RWPE2 (cell line): Measurements from ENCODE around the gene GTF2H2.
A peak's percentile ranks its signal among the peaks of the same experiment; 100 is the strongest.
"Not testable (repeated sequence)": the region's sequence is repeated elsewhere in the genome, so short reads cannot be mapped to it uniquely, and the experiment has no call there.

ENCODE experiments used
- ATAC-seq: fragments of 200-7000 bp; cut with Tn5 transposase; 3 replicates; pipeline ENCODE4 v1.9.1; 2021; ENCODE audit warnings: low read depth
- DNase-seq: peaks from one replicate; pipeline ENCODE4 v3.0.0-alpha.2; 2020; ENCODE audit warnings: low spot score
- H3K27ac ChIP-seq: fragments of 450-650 bp; 2 replicates; pipeline ENCODE4 v1.5.1; 2017; ENCODE audit warnings: mild to moderate bottlenecking; ENCODE audit not compliant: poor library complexity, severe bottlenecking
- H3K27me3 ChIP-seq: fragments of 250-450 bp; sonication (Bioruptor Pico); 2 replicates; pipeline ENCODE4 v1.5.1; 2021; ENCODE audit warnings: mild to moderate bottlenecking, moderate library complexity; ENCODE audit not compliant: insufficient read depth, poor library complexity, severe bottlenecking
- H3K36me3 ChIP-seq: fragments of 250-450 bp; sonication (Bioruptor Pico); 2 replicates; pipeline ENCODE4 v1.5.1; 2020; ENCODE audit warnings: low read depth, mild to moderate bottlenecking, moderate library complexity
- H3K4me1 ChIP-seq: fragments of 250-450 bp; sonication (Bioruptor Pico); 2 replicates; pipeline ENCODE4 v1.5.1; 2021; ENCODE audit warnings: mild to moderate bottlenecking, moderate library complexity; ENCODE audit not compliant: insufficient read depth, poor library complexity, severe bottlenecking
- H3K4me3 ChIP-seq: fragments of 250-450 bp; sonication (Bioruptor Pico); 2 replicates; pipeline ENCODE4 v1.5.1; 2021; ENCODE audit warnings: mild to moderate bottlenecking, moderate library complexity; ENCODE audit not compliant: severe bottlenecking
- H3K9me3 ChIP-seq: fragments of 250-450 bp; sonication (Bioruptor Pico); 2 replicates; pipeline ENCODE4 v1.5.1; 2021; ENCODE audit warnings: mild to moderate bottlenecking, moderate library complexity; ENCODE audit not compliant: severe bottlenecking

GTF2H2 gene

DNA sequence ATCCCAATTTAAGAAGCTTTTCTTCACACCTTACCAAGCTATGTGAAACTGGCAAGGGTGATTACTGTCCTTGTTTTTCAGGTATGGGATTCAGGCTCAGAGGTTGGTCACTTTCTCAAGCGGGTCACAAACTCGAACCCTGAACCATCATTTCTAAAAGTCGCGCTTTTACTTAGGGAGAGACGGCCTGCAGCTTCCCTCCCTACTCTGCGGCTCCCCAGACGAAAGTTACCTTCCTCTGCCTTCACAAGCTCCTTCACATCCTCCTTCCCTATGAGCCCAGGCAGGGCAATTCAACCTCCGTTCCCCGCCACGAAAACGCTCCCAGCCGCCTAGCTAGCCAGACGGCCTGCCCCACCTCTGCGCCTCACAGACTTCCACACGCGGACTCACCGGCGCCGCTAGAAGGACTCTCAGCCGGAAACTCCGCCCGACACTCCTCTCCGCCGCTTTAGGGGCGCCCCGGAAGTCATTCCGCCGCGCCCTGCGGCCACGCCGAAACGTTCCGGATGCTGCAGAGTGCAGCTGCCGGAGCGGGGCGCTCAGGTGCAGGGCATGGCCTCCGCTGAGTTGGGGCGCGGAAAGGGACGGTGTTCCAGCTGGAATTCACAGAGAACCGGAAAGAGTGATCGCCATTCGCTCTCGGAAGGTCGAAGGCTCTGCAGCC lies at the start of gene GTF2H2:
GTF2H2 (minus strand) TSS at position 415 of the 667 bp plus-strand sequence. CDS start 4,913 bp downstream, outside the sequence.
- H3K27ac ChIP-seq, H3K4me3 ChIP-seq, H3K36me3 ChIP-seq, H3K4me1 ChIP-seq, DNase-seq, H3K27me3 ChIP-seq, H3K9me3 ChIP-seq: not testable (repeated sequence)
- peak; percentile 99 for ATAC-seq

DNA sequence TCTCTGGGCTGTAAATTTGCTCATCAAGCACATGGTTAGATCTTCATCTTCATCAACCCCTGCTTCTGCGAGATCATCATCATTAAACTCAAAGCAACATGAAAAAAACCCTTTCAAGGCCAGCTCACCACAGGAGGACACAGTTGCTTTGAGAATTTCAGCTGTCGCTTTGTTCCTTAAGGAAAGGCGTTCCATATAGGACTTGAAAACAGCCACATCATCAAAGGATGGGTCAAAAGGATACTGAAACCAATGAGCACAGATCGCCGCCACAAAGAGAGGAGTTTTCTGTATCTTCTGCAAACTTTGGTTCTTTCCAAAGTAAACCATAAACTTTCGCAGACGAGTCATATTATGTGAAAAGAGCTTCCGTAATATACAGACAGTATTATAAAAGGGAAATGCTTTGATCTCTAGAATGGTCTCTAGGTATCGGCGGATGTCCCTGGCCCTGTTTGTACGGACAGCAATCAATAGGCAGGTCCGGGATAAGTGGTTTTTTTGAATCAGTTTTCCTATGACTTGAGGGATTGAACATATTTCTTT lies 42.3 kb upstream of the GTF2H2 start:
- not testable (repeated sequence) for ATAC-seq, H3K4me3 ChIP-seq, H3K36me3 ChIP-seq, H3K27me3 ChIP-seq, H3K9me3 ChIP-seq, DNase-seq, H3K27ac ChIP-seq, H3K4me1 ChIP-seq

DNA sequence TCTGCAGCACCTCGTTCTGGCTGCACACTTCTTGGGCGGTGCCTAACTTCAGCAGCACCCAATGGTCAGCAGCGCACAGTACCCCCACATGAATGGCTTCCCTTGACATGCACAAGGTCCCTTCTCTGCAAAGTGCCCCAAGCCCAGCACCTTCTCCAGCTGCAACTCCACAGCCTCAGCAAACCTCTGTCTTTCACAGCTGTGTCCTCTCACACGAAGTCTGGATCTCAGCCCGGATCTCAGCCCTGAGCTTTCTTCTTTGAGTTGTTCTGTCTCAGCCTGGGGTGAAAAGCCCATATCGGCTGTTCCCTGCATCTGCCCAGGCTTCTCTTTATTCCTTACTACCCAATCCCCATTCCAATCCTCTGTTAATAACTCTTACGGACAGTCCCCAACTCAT lies 32.5 kb upstream of the GTF2H2 start:
- H3K4me3 ChIP-seq, H3K27me3 ChIP-seq, H3K4me1 ChIP-seq, H3K27ac ChIP-seq, H3K9me3 ChIP-seq, H3K36me3 ChIP-seq, DNase-seq, ATAC-seq: not testable (repeated sequence)

DNA sequence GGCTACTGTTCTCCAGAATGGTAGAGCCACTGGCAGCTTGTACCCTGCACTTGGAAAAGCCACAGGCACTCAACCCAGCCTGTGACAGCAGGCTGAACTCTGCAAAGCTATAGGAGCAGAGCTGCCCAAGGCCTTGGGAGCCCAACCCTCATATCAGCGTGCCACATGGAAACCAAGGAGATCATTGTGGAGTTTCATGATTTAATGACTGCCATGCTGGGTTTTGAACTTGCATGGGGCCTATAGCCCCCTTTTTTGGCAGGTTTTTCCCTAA lies 30.4 kb upstream of the GTF2H2 start:
- H3K36me3 ChIP-seq, H3K4me1 ChIP-seq, H3K9me3 ChIP-seq, ATAC-seq, DNase-seq, H3K27me3 ChIP-seq, H3K4me3 ChIP-seq, H3K27ac ChIP-seq: not testable (repeated sequence)

DNA sequence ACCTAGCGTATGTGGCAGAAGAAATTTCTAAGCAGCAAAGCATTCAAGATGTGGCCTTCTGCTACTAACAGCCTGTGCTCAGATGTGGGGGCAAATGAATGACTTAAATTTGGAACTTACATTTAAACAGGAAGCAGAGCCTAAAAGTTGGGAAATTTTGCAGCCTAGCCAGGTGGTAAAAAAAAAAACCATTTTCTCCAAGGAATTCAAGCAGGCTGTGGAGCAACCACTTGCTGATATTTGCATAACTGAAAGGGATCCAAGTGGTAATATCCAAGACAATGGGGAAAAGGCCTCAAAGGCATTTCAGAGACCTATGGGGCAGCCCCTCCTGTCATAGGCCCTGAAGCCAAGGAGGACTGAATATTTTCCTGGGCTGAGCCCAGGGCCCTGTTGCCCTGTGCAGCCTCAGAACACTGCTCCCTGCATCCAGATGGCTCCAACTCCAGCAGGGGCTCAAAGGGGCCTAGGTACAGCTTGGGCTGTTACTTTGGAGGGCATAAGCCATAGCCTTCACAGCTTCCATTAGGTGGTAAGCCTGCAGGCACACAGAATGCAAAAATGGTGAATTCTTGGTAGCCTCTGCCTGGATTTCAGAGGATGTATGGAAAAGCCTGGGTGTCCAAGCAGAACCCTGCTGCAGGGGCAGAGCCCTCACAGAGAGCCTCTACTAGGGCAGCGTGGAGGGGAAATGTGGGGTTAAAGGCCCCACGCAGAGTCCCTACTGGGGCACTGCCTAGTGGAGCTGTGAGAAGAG lies 29.9 kb upstream of the GTF2H2 start:
- H3K27me3 ChIP-seq, H3K4me1 ChIP-seq, H3K36me3 ChIP-seq, ATAC-seq, H3K27ac ChIP-seq, H3K4me3 ChIP-seq, H3K9me3 ChIP-seq: not testable (repeated sequence)
- DNase-seq: peak; percentile 47

DNA sequence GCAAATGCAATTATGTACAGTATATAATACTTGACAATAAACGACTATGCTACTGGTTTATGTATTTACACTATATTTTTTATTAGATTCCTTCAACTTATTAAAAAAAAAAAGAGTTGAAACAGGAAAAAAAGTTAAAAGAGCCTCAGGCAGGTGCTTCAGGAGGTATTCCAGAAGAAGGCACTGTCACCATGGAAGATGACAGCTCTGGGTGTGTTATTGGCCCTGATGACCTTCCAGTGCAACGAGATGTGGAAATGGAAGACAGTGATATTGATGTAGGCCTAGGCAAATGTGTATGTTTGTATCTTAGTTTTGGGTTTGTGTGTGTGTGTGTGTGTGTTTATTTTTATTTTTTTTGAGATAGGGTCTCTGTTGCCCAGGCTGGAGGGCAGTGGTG lies 22.3 kb upstream of the GTF2H2 start:
- not testable (repeated sequence) for ATAC-seq, DNase-seq, H3K36me3 ChIP-seq, H3K27ac ChIP-seq, H3K27me3 ChIP-seq, H3K4me3 ChIP-seq, H3K4me1 ChIP-seq, H3K9me3 ChIP-seq

DNA sequence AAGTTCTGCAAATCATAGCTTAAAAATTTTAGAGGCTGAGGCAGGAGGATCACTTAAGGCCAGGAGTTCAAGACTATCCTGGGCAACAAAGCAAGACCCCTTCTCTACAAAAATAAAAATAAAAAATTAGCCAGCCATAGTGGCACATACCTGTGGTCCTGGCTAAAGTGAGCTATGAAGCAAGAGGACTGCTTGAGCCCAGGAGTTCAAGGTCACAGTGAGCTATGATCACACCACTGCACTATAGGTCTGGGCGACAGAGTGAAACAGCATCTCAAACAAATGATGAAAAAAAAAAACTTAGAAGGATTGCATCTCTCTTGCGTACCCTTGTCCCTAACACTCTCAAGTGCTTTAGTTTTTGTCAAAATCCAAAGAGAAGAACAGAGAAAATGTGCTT lies 21.3 kb upstream of the GTF2H2 start:
- not testable (repeated sequence) for H3K4me1 ChIP-seq, ATAC-seq, H3K4me3 ChIP-seq, H3K36me3 ChIP-seq, H3K27me3 ChIP-seq, H3K27ac ChIP-seq, H3K9me3 ChIP-seq, DNase-seq

DNA sequence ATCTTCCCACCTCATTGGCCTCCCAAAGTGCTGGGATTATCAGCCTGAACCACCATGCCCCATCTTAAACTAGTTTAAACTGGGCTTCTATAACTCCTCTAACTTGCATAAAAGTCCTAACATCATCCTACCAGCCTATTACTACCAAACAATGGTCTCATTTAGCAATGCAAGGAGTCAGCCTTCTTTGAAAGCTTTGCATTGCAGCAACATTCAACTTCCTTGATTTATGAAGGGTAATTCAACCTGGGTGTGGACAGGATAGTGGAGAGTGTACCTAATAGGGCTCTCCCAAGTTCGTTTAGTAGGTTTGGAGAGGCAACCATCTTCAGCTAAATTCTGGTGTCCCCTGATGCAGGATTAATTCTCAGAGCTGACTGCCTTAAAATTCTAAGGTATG lies 18.7 kb upstream of the GTF2H2 start:
- H3K27ac ChIP-seq, H3K36me3 ChIP-seq, H3K4me1 ChIP-seq, H3K4me3 ChIP-seq, DNase-seq, ATAC-seq, H3K9me3 ChIP-seq, H3K27me3 ChIP-seq: not testable (repeated sequence)

DNA sequence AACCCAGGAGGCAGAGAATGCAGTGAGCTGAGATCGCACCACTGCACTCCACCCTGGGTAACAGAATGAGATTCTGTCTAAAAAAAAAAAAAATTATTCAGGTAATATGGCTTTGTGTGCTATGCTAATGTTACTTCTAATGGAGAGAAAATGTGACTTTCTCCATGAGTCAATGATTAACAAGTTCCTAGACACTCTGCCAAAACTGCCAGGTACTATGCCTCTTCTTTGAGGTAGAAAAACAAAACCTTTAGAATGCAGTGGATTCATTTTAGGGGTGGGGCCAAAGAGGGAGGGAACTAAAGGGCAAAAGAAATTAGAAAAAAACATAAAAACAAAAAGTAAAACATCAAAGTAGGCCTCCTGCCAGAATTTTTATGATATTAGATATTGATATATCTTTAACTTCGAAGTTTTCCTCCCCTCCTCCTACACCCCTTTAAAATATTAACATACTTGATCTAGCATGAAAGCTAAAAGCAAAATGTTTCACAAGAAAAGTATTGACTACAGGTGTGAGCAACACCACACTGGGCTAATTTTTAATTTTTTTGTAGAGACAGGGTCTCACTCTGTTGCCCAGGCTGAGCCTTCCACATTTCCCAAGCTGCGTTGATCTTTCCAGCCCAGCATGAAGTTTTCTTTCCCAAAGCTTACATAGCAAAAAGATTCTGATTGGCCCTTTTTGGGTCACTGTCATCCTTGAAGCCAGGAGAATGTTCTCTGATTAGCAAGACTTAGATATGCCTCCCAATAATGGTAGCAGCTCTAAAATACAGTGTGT lies 17.0 kb upstream of the GTF2H2 start:
- H3K36me3 ChIP-seq, H3K27me3 ChIP-seq, H3K27ac ChIP-seq, DNase-seq, ATAC-seq, H3K4me3 ChIP-seq, H3K9me3 ChIP-seq, H3K4me1 ChIP-seq: not testable (repeated sequence)

DNA sequence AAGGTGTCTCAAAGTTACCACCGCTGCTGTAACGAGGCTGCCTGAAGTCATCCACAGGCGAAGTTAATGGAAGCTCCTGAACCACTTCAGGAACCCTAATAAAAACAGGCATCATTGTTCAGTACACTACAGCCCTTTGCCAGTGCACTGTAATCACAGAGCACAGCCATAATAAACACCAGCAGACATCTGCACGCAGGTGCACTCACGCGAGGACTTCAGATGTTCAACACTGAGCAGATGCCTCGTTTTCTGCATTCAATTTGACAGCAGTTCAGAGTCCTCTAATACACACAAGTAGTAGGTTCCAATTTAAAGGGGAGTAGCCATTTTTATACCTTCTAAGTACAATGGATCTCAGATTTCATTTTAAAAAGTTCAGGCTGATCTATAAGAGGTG lies 15.4 kb upstream of the GTF2H2 start:
- not testable (repeated sequence) for H3K9me3 ChIP-seq, DNase-seq, ATAC-seq, H3K4me3 ChIP-seq, H3K27ac ChIP-seq, H3K27me3 ChIP-seq, H3K4me1 ChIP-seq, H3K36me3 ChIP-seq

DNA sequence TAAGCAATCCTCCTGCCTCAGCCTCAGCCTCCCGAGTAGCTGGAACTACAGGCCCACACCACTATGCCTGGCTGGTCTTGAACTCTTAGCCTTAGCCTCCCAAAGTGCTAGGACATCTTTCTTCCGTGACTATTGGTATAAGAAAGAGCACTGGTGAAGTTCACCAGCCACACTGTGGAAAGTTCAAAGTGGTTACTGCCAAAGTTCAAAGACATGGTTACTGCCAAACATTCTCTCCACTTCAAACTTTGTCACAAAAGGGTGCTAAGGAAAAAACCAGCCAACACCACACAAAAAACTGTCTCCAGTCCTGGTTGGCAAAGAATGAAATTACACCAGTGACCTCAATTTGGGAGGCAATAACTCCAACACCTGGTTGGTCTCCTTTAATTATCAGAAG lies 14.9 kb upstream of the GTF2H2 start:
- H3K4me1 ChIP-seq, H3K9me3 ChIP-seq, H3K36me3 ChIP-seq, DNase-seq, H3K27ac ChIP-seq, ATAC-seq, H3K4me3 ChIP-seq, H3K27me3 ChIP-seq: not testable (repeated sequence)
